ENCODE results near the gene FKRP. TPM values are rescaled to one million over a fixed set of nuclear protein-coding genes. Genes with fewer than 3 reads are reported as not detected.
A peak's percentile ranks its signal among the peaks of the same experiment; 100 is the strongest.

Gene FKRP
- total and polyA plus RNA-seq, 5 donors, result 15.0 to 22.7 (median 20.0) TPM

GRCh38 chr19:46726551-46726950, 19.3 kb upstream of the FKRP start:
- intact Hi-C loops (cut with DNase I), result no loop called here
- peak in 1 of 3 donors; percentile 57 for DNase-seq
- no peak for ATAC-seq
- Histone ChIP-seq H3K4me1 (ENCODE audit: control insufficient read depth, insufficient read depth, low read length) (no peaks in the 10 kb centered on the region), H3K4me3 (ENCODE audit: low read length) (no peak overlapping the region), H3K27ac (ENCODE audit: low read length) (no peak overlapping the region), H3K27me3 (ENCODE audit: control insufficient read depth, insufficient read depth) (no peaks in the 10 kb centered on the region), H3K9me3 (ENCODE audit: control insufficient read depth, low read length) (no peaks in the 10 kb centered on the region)
- 79% methylated on average over 10 of the region's 10 CpGs for WGBS

- H3K9me3 ChIP-seq (ENCODE audit: control insufficient read depth, low read length), result no peaks in the 10 kb centered on the region
- ATAC-seq (no peak), DNase-seq (peak in 2 of 3 donors; percentile 48 to 66)
- H3K4me1 ChIP-seq (ENCODE audit: control insufficient read depth, insufficient read depth, low read length), result no peaks in the 10 kb centered on the region
- H3K4me3 ChIP-seq (ENCODE audit: low read length), result no peak overlapping the region
- 51% methylated on average over 14 of the region's 14 CpGs for WGBS
- H3K27ac ChIP-seq (ENCODE audit: low read length), result no peak overlapping the region
- no peaks in the 10 kb centered on the region for H3K27me3 ChIP-seq (ENCODE audit: control insufficient read depth, insufficient read depth)
- intact Hi-C loops (cut with DNase I), result no loop called here
Observed at GRCh38 chr19:46726971-46727501, 18.8 kb upstream of the FKRP start.

GRCh38 chr19:46727757-46728156, 18.1 kb upstream of the FKRP start:
- ATAC-seq, result no peak
- H3K27ac ChIP-seq (ENCODE audit: low read length), result peak overlapping the region; percentile 28
- H3K4me3 ChIP-seq (ENCODE audit: low read length), result no peak overlapping the region
- H3K27me3 ChIP-seq (ENCODE audit: control insufficient read depth, insufficient read depth), result no peaks in the 10 kb centered on the region
- no peaks in the 10 kb centered on the region for H3K4me1 ChIP-seq (ENCODE audit: control insufficient read depth, insufficient read depth, low read length)
- intact Hi-C loops (cut with DNase I), result no loop called here
- H3K9me3 ChIP-seq (ENCODE audit: control insufficient read depth, low read length), result no peaks in the 10 kb centered on the region
- WGBS, result 69% methylated on average over 11 of the region's 11 CpGs
- peak in 2 of 3 donors; percentile 40 to 61 for DNase-seq

- Histone ChIP-seq H3K27ac (ENCODE audit: low read length) (peak overlapping the region; percentile 3), H3K9me3 (ENCODE audit: control insufficient read depth, low read length) (no peaks in the 10 kb centered on the region), H3K4me3 (ENCODE audit: low read length) (no peak overlapping the region), H3K4me1 (ENCODE audit: control insufficient read depth, insufficient read depth, low read length) (no peaks in the 10 kb centered on the region), H3K27me3 (ENCODE audit: control insufficient read depth, insufficient read depth) (no peaks in the 10 kb centered on the region)
- intact Hi-C loops (cut with DNase I), result no loop called here
- WGBS, result 63% methylated on average over 14 of the region's 14 CpGs
- ATAC-seq, result peak; percentile 50 to 69
- DNase-seq, result peak in 2 of 3 donors; percentile 82 to 85
Observed at GRCh38 chr19:46728208-46728607, 17.6 kb upstream of the FKRP start.

- DNase-seq (peak; percentile 77 to 93 (median 91)), ATAC-seq (peak; percentile 74 to 80)
- H3K4me3 ChIP-seq (ENCODE audit: low read length), result no peak overlapping the region
- H3K27ac ChIP-seq (ENCODE audit: low read length), result peak overlapping the region; percentile 3
- H3K27me3 ChIP-seq (ENCODE audit: control insufficient read depth, insufficient read depth), result no peaks in the 10 kb centered on the region
- no peaks in the 10 kb centered on the region for H3K9me3 ChIP-seq (ENCODE audit: control insufficient read depth, low read length)
- H3K4me1 ChIP-seq (ENCODE audit: control insufficient read depth, insufficient read depth, low read length), result no peaks in the 10 kb centered on the region
- intact Hi-C loops (cut with DNase I), result no loop called here
- WGBS, result 35% methylated on average over 20 of the region's 20 CpGs
Observed at GRCh38 chr19:46728693-46729339, 17.0 kb upstream of the FKRP start.

- 85% methylated on average over 7 of the region's 7 CpGs for WGBS
- Histone ChIP-seq H3K27me3 (ENCODE audit: control insufficient read depth, insufficient read depth) (no peaks in the 10 kb centered on the region), H3K4me1 (ENCODE audit: control insufficient read depth, insufficient read depth, low read length) (no peaks in the 10 kb centered on the region), H3K4me3 (ENCODE audit: low read length) (no peak overlapping the region), H3K27ac (ENCODE audit: low read length) (no peak overlapping the region), H3K9me3 (ENCODE audit: control insufficient read depth, low read length) (no peaks in the 10 kb centered on the region)
- ATAC-seq (no peak), DNase-seq (peak in 2 of 3 donors; percentile 28 to 35)
- intact Hi-C loops (cut with DNase I), result no loop called here
Observed at GRCh38 chr19:46729696-46730095, 16.2 kb upstream of the FKRP start.

GRCh38 chr19:46730187-46730586, 15.7 kb upstream of the FKRP start:
- ATAC-seq, result no peak

GRCh38 chr19:46730595-46730994, 15.3 kb upstream of the FKRP start:
- ATAC-seq (no peak), DNase-seq (peak in 1 of 3 donors; percentile 49)
- Histone ChIP-seq H3K4me3 (ENCODE audit: low read length) (no peak overlapping the region), H3K27ac (ENCODE audit: low read length) (no peak overlapping the region), H3K4me1 (ENCODE audit: control insufficient read depth, insufficient read depth, low read length) (no peaks in the 10 kb centered on the region), H3K27me3 (ENCODE audit: control insufficient read depth, insufficient read depth) (no peaks in the 10 kb centered on the region), H3K9me3 (ENCODE audit: control insufficient read depth, low read length) (no peaks in the 10 kb centered on the region)
- WGBS, result 94% methylated on average over 14 of the region's 14 CpGs
- intact Hi-C loops (cut with DNase I), result no loop called here

More at GRCh38 chr19:46730187-46730586, 15.7 kb upstream of the FKRP start:
- intact Hi-C loops (cut with DNase I), result no loop called here
- 93% methylated on average over 9 of the region's 9 CpGs for WGBS
- Histone ChIP-seq H3K9me3 (ENCODE audit: control insufficient read depth, low read length) (no peaks in the 10 kb centered on the region), H3K4me3 (ENCODE audit: low read length) (no peak overlapping the region), H3K4me1 (ENCODE audit: control insufficient read depth, insufficient read depth, low read length) (no peaks in the 10 kb centered on the region), H3K27me3 (ENCODE audit: control insufficient read depth, insufficient read depth) (no peaks in the 10 kb centered on the region), H3K27ac (ENCODE audit: low read length) (no peak overlapping the region)
- DNase-seq, result peak in 2 of 3 donors; percentile 24 to 40

GRCh38 chr19:46731007-46731501, 14.8 kb upstream of the FKRP start:
- no peaks in the 10 kb centered on the region for H3K27me3 ChIP-seq (ENCODE audit: control insufficient read depth, insufficient read depth)
- H3K4me3 ChIP-seq (ENCODE audit: low read length), result no peak overlapping the region
- ATAC-seq, result peak in 1 of 2 donors; percentile 6
- intact Hi-C loops (cut with DNase I), result no loop called here
- H3K9me3 ChIP-seq (ENCODE audit: control insufficient read depth, low read length), result no peaks in the 10 kb centered on the region
- WGBS, result 70% methylated on average over 14 of the region's 14 CpGs
- DNase-seq, result peak in 2 of 3 donors; percentile 70 to 74
- H3K4me1 ChIP-seq (ENCODE audit: control insufficient read depth, insufficient read depth, low read length), result no peaks in the 10 kb centered on the region
- no peak overlapping the region for H3K27ac ChIP-seq (ENCODE audit: low read length)

GRCh38 chr19:46731584-46731983, 14.3 kb upstream of the FKRP start:
- intact Hi-C loops (cut with DNase I), result no loop called here
- H3K27me3 ChIP-seq (ENCODE audit: control insufficient read depth, insufficient read depth), result no peaks in the 10 kb centered on the region
- ATAC-seq (no peak), DNase-seq (peak in 2 of 3 donors; percentile 56 to 58)
- 75% methylated on average over 14 of the region's 14 CpGs for WGBS
- no peak overlapping the region for H3K4me3 ChIP-seq (ENCODE audit: low read length)
- no peaks in the 10 kb centered on the region for H3K9me3 ChIP-seq (ENCODE audit: control insufficient read depth, low read length)
- peaks cover under 1% of the 10 kb centered on the region for H3K4me1 ChIP-seq (ENCODE audit: control insufficient read depth, insufficient read depth, low read length)
- H3K27ac ChIP-seq (ENCODE audit: low read length), result no peak overlapping the region

GRCh38 chr19:46732172-46732938, 13.5 kb upstream of the FKRP start:
- DNase-seq, result peak in 2 of 3 donors; percentile 36
- 86% methylated on average over 28 of the region's 28 CpGs for WGBS
- no peaks in the 10 kb centered on the region for H3K9me3 ChIP-seq (ENCODE audit: control insufficient read depth, low read length)
- H3K4me3 ChIP-seq (ENCODE audit: low read length), result no peak overlapping the region
- no peaks in the 10 kb centered on the region for H3K27me3 ChIP-seq (ENCODE audit: control insufficient read depth, insufficient read depth)
- H3K27ac ChIP-seq (ENCODE audit: low read length), result no peak overlapping the region
- intact Hi-C loops (cut with DNase I), result no loop called here
- peaks cover 4% of the 10 kb centered on the region for H3K4me1 ChIP-seq (ENCODE audit: control insufficient read depth, insufficient read depth, low read length)
- no peak for ATAC-seq

All from right cardiac atrium (tissue), 5 donors.